HG03432 (cell line): ENCODE data around the gene CFAP65.

Experiments used
- ATAC-seq: cut with Tn5 transposase; IDR thresholded peaks from one replicate; pipeline ENCODE4 v1.9.1; 2021; ENCODE audit warnings: mild to moderate bottlenecking, moderate library complexity; ENCODE audit not compliant: unreplicated experiment

CFAP65 gene

GRCh38 chr2:219062081-219062480 lies 20.8 kb upstream of the CFAP65 start:
- ATAC-seq = no peak

- ATAC-seq = no peak
Measured at GRCh38 chr2:219060821-219061791, 19.8 kb upstream of the CFAP65 start, which contains the start of gene IHH. IHH (minus strand) TSS chr2:219060921; CDS start chr2:219060467, 454 bp downstream.

GRCh38 chr2:219059725-219060682 lies 18.7 kb upstream of the CFAP65 start:
- ATAC-seq = no peak

GRCh38 chr2:219059375-219059724 lies 18.0 kb upstream of the CFAP65 start:
- ATAC-seq = no peak

GRCh38 chr2:219058541-219059374 lies 17.4 kb upstream of the CFAP65 start:
- ATAC-seq = no peak

- ATAC-seq = peak; percentile 96
Measured at GRCh38 chr2:219057709-219058540, 16.6 kb upstream of the CFAP65 start.

- no peak for ATAC-seq
Measured at GRCh38 chr2:219056896-219057708, 15.8 kb upstream of the CFAP65 start.

- ATAC-seq = no peak
Measured at GRCh38 chr2:219056176-219056895, 15.0 kb upstream of the CFAP65 start.

- ATAC-seq = no peak
Measured at GRCh38 chr2:219054956-219055903, 13.9 kb upstream of the CFAP65 start.

- ATAC-seq = no peak
Measured at GRCh38 chr2:219049282-219049681, 8.0 kb upstream of the CFAP65 start.

- no peak for ATAC-seq
Measured at GRCh38 chr2:219045937-219046550, 4.7 kb upstream of the CFAP65 start.

- ATAC-seq = no peak
Measured at GRCh38 chr2:219042750-219043149, 1.4 kb upstream of the CFAP65 start.

- no peak for ATAC-seq
Measured at GRCh38 chr2:219042157-219042556, 841 bp upstream of the CFAP65 start.

- no peak for ATAC-seq
Measured at GRCh38 chr2:219038600-219038999, 2.7 kb downstream of the CFAP65 start.

- no peak for ATAC-seq
Measured at GRCh38 chr2:219037783-219038499, 3.4 kb downstream of the CFAP65 start.

- ATAC-seq = no peak
Measured at GRCh38 chr2:219035942-219036341, 5.4 kb downstream of the CFAP65 start.
